Glutamatergic neuron (in vitro differentiated cells): ENCODE measurements around the gene MED8. TPM values are rescaled to one million over a fixed set of nuclear protein-coding genes. Genes with fewer than 3 reads are reported as not detected.

Source experiments
- DNase-seq: peaks from one replicate; pipeline ENCODE4 v3.0.0; 2022
- H3K27ac Mint-ChIP-seq: one replicate; pipeline ENCODE4 v1.8.0; 2020; ENCODE audit warnings: mild to moderate bottlenecking, mixed read lengths, inconsistent platforms; ENCODE audit not compliant: unreplicated experiment
- H3K27me3 Mint-ChIP-seq: one replicate; pipeline ENCODE4 v1.8.0; 2020; ENCODE audit warnings: mild to moderate bottlenecking, moderate library complexity, mixed read lengths, inconsistent platforms; ENCODE audit not compliant: unreplicated experiment
- H3K36me3 Mint-ChIP-seq: one replicate; pipeline ENCODE4 v1.8.0; 2020; ENCODE audit warnings: mild to moderate bottlenecking, mixed read lengths, inconsistent platforms; ENCODE audit not compliant: unreplicated experiment
- H3K4me1 Mint-ChIP-seq: one replicate; pipeline ENCODE4 v1.8.0; 2020; ENCODE audit warnings: mild to moderate bottlenecking, low read depth, mixed read lengths, inconsistent platforms; ENCODE audit not compliant: unreplicated experiment
- H3K4me3 Mint-ChIP-seq: one replicate; pipeline ENCODE4 v1.8.0; 2020; ENCODE audit warnings: mild to moderate bottlenecking, mixed read lengths, inconsistent platforms; ENCODE audit not compliant: unreplicated experiment
- H3K9me3 Mint-ChIP-seq: one replicate; pipeline ENCODE4 v1.8.0; 2020; ENCODE audit warnings: mild to moderate bottlenecking, moderate library complexity, mixed read lengths, inconsistent platforms; ENCODE audit not compliant: unreplicated experiment
- total RNA-seq: library from RNA; stranded (reverse); fragmentation: NEBNext Ultra II Directional; extraction: Animal tissue kit (Norgen Biotek cat#: 25700); gene quantifications from one replicate; pipeline ENCODE4 v1.2.1, GENCODE V29; 2021; ENCODE audit not compliant: unreplicated experiment
- TF ChIP-seq, protein P1 (sequence below): fragments of 200-600 bp; sonication (generic); IDR thresholded peaks from one replicate; pipeline ENCODE4 v1.5.0; 2021; ENCODE audit not compliant: partially characterized antibody, unreplicated experiment

MED8 gene
- total RNA-seq, 1 donor from 2014 or later: 39.1 TPM

GRCh38 chr1:43366179-43366578 lies 23.4 kb downstream of the MED8 start:
- H3K27me3 Mint-ChIP-seq: peaks cover 5% of the 10 kb centered on the region
- TF ChIP-seq, protein P1, sequence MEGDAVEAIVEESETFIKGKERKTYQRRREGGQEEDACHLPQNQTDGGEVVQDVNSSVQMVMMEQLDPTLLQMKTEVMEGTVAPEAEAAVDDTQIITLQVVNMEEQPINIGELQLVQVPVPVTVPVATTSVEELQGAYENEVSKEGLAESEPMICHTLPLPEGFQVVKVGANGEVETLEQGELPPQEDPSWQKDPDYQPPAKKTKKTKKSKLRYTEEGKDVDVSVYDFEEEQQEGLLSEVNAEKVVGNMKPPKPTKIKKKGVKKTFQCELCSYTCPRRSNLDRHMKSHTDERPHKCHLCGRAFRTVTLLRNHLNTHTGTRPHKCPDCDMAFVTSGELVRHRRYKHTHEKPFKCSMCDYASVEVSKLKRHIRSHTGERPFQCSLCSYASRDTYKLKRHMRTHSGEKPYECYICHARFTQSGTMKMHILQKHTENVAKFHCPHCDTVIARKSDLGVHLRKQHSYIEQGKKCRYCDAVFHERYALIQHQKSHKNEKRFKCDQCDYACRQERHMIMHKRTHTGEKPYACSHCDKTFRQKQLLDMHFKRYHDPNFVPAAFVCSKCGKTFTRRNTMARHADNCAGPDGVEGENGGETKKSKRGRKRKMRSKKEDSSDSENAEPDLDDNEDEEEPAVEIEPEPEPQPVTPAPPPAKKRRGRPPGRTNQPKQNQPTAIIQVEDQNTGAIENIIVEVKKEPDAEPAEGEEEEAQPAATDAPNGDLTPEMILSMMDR: no peak
- DNase-seq: no peak

DNA sequence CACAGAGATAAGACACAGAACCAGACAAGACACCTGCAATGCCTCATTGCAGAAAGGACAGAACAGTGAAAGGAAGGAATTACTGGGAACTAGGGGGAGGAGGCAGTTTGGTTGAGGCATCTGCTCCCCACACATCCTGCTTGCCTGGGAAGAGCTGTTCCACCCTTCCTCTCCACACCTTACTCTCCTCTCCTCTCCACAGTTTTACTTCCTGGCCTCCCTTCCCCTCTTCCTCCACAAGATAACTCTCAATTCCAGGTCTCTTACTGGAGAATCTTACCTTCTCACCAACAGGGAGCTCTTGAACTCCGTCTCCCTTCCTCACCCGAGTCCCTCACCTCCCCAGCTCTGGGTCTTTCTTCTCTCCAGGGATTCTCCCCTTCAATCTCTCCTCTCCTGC lies 23.9 kb downstream of the MED8 start:
- TF ChIP-seq, protein P1: no peak
- Mint-ChIP-seq H3K27ac (no peak overlapping the region), H3K9me3 (peaks cover 7% of the 10 kb centered on the region), H3K4me1 (peaks cover 8% of the 10 kb centered on the region), H3K36me3 (peaks cover 6% of the 10 kb centered on the region), H3K27me3 (peaks cover 5% of the 10 kb centered on the region), H3K4me3 (peak overlapping the region; percentile 65)
- DNase-seq: no peak

More at GRCh38 chr1:43366179-43366578, 23.4 kb downstream of the MED8 start:
- Mint-ChIP-seq H3K4me1 (peaks cover 8% of the 10 kb centered on the region), H3K27ac (no peak overlapping the region), H3K4me3 (peak overlapping the region; percentile 65), H3K36me3 (peaks cover 6% of the 10 kb centered on the region), H3K9me3 (peaks cover 6% of the 10 kb centered on the region)

DNA sequence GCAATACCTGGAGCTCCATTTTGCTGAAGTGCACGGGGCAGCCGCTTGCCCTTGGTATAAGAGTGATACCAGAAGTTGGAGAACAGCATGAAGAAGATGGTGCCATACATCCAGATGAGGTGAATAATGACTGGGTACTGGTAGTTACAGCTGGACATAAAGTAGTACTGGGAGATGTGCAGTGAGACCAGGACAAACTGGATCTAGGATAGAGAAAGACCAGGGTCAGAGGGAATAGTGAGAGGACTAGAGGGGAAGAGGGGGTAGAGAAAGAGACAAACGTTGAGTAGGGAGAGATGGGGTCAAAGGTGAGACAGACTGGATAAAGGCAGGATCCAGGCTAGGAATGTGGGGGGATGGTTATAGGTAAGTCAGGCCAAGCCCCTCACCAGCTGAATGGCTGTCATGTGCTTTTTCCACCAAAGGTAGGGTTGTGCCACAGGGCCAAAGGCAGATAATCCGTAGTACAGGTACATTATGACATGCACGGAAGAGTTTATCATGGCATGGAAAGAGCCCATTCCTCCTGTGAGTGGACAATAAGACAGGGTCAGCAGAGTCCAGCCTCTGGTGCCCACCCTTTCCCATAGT lies 25.6 kb downstream of the MED8 start:
- peaks cover 14% of the 10 kb centered on the region for H3K4me1 Mint-ChIP-seq
- peaks cover 5% of the 10 kb centered on the region for H3K27me3 Mint-ChIP-seq
- H3K9me3 Mint-ChIP-seq: peaks cover 7% of the 10 kb centered on the region
- peak overlapping the region; percentile 38 for H3K27ac Mint-ChIP-seq
- no peak for DNase-seq
- TF ChIP-seq, protein P1: no peak
- H3K4me3 Mint-ChIP-seq: no peak overlapping the region
- peaks cover 6% of the 10 kb centered on the region for H3K36me3 Mint-ChIP-seq

DNA sequence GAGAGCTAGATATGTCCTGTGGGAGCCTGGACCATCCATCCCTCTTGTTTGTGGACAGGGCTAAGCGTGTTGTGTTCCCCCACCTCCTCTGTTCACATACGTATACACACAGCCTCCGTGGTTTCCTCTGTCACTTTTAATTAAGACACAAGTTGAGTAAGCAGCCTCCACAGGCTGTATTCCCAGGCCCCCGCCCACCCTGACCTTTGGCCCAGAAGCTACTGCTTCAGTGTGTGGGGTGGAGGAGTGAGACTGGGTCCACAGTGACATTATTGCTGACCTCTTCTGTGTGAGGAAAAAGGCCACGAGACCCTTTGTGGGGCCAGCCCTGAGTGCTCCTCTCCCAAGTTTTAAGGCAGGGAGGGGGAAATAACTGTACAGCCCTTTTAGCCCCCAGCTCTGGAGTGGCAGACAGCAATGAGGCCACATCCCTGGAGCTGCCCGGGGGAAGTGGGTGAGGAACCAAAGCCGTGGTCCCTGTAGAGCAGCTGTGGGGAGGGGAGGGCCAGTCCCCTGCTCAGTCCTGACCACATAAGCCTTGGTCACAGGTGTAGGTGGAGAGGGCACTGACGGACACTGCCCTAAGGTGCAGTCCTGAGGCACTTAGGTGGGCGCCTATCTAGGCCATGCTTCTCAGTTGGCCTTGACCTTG lies 26.2 kb downstream of the MED8 start:
- Mint-ChIP-seq H3K4me3 (no peak overlapping the region), H3K27me3 (peaks cover 5% of the 10 kb centered on the region), H3K27ac (no peak overlapping the region), H3K9me3 (peaks cover 7% of the 10 kb centered on the region), H3K36me3 (peaks cover 6% of the 10 kb centered on the region), H3K4me1 (peaks cover 11% of the 10 kb centered on the region)
- DNase-seq: no peak
- TF ChIP-seq, protein P1: no peak

GRCh38 chr1:43360616-43361015 lies 29.0 kb downstream of the MED8 start:
- Mint-ChIP-seq H3K36me3 (peaks cover 6% of the 10 kb centered on the region), H3K9me3 (peaks cover 4% of the 10 kb centered on the region), H3K27ac (no peak overlapping the region), H3K4me1 (peaks cover 9% of the 10 kb centered on the region), H3K4me3 (peak overlapping the region; percentile 64), H3K27me3 (peaks cover 8% of the 10 kb centered on the region)
- TF ChIP-seq, protein P1: no peak
- no peak for DNase-seq
